GM18951 (cell line): Measurements from ENCODE around the gene RABGEF1.
"Not testable (repeated sequence)": the region's sequence is repeated elsewhere in the genome, so short reads cannot be mapped to it uniquely, and the experiment has no call there.

Experiments used
- POLR2A ChIP-seq: IDR thresholded peaks from 4 replicates; pipeline ENCODE4 v1.6.1; 2011; ENCODE audit warnings: mild to moderate bottlenecking; ENCODE audit not compliant: insufficient read length, insufficient read depth; ENCODE audit errors: extremely low read depth
- in situ Hi-C: fragments of 300-500 bp; cut with MboI; formaldehyde crosslinking; loops from one replicate; pipeline ENCODE4 v1.12.0; 2022; ENCODE audit warnings: low sequenced_read_pairs, mixed read lengths, inconsistent platforms; ENCODE audit not compliant: unreplicated experiment

RABGEF1 gene

GRCh38 chr7:66790196-66790595 is 49.7 kb downstream of the RABGEF1 start:
- no peak for TF ChIP-seq POLR2A
- in situ Hi-C loops, result loop anchor here (25.0 kb wide), 1 partner anchor 228 kb away; no protein-coding TSS in a partner anchor

DNA sequence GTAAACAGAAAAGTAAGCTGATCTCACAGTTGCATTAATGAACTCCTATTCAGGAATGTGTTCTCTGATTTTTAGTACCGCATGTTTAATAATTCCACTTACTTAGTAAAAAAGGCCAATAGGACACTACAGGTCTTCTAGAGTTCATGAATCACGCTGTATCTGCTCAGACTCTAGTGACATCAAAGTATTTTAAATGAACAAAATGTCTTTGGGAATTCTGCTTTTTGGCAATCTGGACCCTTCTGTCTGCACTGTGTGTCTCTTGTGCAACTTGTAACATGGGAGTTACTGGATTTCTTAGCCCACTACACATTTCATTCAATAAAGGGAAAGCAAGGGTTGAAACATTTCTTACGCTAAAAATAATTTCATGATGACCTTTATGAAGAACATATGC is 50.2 kb downstream of the RABGEF1 start:
- TF ChIP-seq POLR2A, result no peak

DNA sequence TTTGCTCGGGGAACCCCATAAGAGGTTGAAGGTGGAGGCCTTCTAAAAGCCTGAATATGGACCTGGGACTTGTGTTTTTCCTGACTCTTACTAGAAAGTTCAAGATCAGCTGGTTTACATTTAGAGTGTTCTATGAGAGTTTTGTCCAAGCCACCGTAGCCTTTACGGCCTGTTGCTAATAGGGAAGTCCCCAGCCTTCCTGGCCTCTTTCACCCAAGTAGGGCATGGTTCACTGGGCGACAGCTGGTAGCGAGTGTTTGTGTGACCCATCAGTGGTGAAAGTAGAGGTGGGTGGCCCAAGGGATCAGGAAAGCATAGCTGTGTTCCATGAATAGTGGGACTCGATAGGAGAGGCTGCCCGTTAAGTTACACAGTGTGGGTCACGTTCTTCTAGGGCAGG is 60.1 kb downstream of the RABGEF1 start:
- in situ Hi-C loops, result no loop called here
- TF ChIP-seq POLR2A, result no peak

More for the DNA sequence above, 50.2 kb downstream of the RABGEF1 start:
- in situ Hi-C loops, result loop anchor here (25.0 kb wide), 1 partner anchor 228 kb away; no protein-coding TSS in a partner anchor

DNA sequence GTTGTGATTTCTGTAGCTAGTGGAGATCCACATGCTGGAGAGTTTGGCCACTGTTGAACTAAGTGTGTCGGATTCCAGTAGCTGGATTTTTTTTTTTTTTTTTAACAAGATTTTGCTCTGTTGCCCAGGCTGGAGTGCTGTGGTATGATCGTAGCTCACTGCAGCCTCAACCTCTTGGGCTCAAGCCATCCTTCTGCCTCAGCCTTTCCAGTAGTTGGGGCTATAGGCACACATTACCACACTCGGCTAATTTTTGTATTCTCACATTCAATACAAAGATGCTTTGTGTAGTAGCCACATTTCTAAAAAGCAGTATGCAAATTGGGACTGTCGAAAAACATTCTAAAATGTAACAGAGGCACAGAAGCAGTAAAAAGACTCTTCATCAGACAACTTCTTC is 63.5 kb downstream of the RABGEF1 start:
- TF ChIP-seq POLR2A, result no peak
- in situ Hi-C loops, result no loop called here

DNA sequence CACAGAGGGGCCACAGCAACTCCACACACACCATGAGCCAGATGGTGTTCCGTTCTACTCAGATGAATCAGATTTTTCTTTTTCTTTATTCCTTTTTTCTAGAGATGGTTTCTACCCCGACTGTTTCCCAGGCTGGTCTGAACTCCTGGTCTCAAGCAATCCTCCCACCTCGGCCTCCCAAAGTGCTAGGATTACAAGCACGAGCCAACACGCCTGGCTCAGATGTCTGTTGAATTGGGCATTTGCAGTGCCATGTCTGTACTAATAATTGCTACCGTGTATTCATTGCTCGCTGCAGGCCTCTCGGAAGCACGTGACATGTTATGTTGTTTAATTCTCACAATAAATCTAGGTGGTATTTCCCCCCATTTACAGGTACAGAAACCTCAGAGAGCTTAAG is 67.2 kb downstream of the RABGEF1 start:
- in situ Hi-C loops, result no loop called here
- TF ChIP-seq POLR2A, result no peak

DNA sequence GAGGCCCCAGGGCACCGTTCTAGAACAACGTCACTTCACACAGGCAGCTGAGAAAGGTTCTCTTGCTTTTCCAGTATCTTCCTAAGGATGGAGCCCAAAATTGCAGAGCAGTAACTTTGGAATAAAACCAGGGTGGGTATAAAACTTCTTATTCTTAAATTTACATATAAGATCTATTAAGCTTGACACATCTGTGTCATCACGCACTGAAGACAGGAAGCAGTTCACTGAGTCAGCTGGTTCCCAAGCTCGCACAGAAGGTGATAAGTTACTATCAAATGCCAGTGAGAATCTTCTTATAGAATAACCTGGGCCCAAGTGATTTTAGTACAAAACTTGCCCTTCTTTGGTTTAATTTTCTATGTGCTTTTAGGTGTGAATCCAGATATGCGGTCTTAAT is 70.2 kb downstream of the RABGEF1 start:
- in situ Hi-C loops, result no loop called here

GRCh38 chr7:66815186-66815875 is 74.8 kb downstream of the RABGEF1 start:
- in situ Hi-C loops, result not testable (repeated sequence)

More for the DNA sequence above, 70.2 kb downstream of the RABGEF1 start:
- TF ChIP-seq POLR2A, result no peak

- no peak for TF ChIP-seq POLR2A
- in situ Hi-C loops, result no loop called here
Observed at GRCh38 chr7:66815951-66816350, 75.4 kb downstream of the RABGEF1 start.

DNA sequence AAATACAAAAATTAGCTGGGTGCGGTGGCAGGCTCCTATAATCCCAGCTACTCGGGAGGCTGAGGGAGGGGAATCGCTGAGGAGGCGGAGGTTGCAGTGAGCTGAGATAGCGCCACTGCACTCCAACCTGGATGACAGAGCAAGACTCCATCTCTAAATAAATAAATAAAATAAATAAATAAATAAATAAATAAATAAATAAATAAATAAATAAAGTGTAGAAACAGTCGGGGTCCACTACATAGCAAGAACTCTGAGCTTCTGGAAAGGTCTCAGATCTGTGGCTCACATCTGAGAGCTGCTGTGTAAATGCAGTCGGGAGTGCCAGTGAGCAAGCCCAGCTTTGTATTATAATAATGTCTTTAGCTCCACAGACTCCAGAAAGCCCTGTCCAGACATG is 76.1 kb downstream of the RABGEF1 start:
- in situ Hi-C loops, result not testable (repeated sequence)

DNA sequence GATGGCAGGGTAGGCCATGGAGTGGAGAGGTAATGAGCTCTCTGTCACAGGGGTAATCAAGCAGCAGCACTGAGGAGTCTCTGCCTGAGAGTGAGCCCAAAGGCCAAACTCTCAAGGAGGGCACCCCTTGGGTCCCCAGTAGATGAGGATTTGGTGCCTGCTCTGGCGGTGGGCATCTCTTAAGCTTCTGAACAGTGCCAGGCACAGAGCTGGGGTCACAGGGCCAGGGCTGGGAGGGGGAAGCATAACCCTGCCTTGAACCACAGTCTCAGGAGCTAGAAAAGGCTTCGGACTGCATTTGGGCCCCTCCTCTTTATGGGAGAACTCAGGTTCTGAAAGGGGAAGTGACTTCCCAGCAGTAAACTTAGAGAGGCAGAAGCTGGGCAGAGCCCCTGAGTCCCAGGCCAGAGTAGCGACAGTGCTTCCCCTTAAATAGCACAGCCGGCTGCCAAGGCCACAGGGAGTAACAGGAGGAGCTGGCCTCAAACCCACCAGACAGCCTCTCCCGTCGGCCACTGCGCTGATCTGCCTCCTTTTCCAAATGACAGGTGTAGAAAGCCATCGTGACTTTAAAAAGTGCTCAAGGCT is 76.8 kb downstream of the RABGEF1 start:
- in situ Hi-C loops, result not testable (repeated sequence)

- in situ Hi-C loops, result not testable (repeated sequence)
Observed at GRCh38 chr7:66817956-66818355, 77.4 kb downstream of the RABGEF1 start.

DNA sequence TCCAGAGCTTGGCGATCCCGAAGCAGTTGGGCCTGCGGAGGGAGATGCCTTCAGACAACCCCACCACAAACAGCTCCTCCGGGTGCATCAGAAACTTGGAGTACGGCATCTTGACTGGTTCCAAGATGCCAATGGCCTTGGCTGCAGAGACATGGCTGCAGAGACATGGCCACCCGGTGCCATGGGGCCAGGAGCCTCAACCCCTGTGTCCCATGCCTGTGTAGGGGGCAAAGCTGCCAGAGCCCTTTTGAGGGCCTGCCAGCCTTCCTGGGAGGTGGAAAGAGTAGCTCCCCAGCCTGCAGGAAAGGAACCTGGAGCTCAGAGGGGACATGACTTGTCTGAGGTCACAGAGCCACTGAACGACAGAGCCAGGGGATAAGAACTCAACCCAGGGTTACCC is 83.5 kb downstream of the RABGEF1 start:
- TF ChIP-seq POLR2A, result no peak
- in situ Hi-C loops, result no loop called here

DNA sequence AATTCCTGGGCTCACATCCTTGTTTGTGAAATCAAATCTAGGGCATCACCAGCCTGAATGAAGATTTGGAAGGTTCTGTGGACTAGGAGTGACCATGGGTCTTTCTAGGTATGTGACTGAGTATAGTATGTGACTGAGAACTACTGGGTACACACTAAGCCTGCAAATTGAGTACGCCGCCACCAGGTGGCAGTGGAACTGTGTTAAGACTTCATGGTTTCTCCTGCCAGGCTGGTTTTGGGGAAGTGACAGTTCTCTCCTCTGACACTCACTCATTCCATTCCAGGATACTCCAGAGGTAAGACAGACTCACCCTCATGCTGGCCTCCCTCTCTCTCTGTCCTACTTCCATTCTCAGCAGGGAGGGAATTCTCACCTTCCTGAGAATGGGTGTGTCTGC is 85.0 kb downstream of the RABGEF1 start:
- in situ Hi-C loops, result not testable (repeated sequence)

DNA sequence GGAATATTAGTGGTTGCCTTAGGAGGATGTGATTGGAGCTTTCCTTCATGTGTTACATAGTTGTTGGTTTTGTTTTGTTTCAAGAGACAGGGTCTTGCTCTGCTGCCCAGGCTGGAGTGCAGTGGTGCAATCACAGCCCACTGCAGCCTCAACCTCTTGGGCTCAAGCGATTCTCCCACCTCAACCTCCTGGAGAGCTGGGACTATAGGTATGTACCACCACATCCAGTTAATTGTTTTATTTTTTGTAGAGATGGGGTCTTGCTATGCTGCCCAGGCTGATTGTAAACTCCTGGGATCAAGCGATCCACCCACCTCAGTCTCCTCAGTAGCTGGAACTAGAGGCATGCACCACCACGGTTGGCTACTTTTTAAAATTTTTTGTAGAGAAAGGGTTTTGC is 86.1 kb downstream of the RABGEF1 start:
- no peak for TF ChIP-seq POLR2A
- in situ Hi-C loops, result no loop called here

- in situ Hi-C loops, result not testable (repeated sequence)
Observed at GRCh38 chr7:66830976-66831375, 90.4 kb downstream of the RABGEF1 start.
